ENCODE results near the gene BCOR. TPM values are rescaled to one million over a fixed set of nuclear protein-coding genes. Genes with fewer than 3 reads are reported as not detected.

BCOR gene
- total and polyA plus RNA-seq, 9 of the 15 experiments (the other 6 are each of a cell fraction or from before 2014, with no cell fraction given): 27.5 to 113 (median 37.6) TPM

DNA sequence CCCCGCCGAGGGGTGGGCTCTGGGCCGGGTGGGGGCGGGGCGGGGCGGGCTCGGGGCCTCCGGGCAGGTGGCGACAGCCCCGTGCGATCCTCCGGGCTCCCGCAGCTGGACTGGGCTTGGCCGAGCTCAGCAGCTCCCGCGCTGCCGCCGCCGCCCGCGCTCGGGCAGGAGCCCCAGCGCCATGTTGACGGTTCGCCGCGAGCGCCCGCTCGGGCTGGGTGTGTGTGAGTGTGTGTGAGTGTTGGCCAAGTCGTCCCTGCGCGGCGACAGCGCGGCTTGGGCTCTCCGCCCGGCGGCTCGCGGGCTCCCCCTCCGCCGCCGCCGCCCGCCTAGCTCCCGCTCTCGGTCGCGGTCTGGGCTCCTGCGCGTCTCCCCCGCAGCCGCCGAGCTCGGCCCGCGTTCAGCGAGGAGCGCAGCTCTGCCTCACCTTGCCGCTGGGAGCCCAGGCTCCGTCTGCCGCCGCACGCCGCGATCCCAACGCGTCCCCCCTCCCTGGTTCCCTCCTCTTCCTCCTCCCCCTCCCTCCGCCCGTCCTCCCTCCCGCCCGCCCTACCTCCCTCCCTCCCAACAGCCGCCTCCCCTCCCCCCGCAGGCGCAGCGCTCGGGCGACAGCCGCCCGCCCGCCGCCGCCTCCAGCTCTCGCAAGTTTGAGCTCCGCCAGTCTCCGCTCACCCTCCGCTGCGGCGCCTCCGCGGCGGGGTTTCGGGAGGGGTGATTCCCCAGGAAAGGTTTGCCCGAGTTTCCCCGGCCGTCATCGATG lies at the start of gene BCOR (continued):
- TF ChIP-seq, protein P1, sequence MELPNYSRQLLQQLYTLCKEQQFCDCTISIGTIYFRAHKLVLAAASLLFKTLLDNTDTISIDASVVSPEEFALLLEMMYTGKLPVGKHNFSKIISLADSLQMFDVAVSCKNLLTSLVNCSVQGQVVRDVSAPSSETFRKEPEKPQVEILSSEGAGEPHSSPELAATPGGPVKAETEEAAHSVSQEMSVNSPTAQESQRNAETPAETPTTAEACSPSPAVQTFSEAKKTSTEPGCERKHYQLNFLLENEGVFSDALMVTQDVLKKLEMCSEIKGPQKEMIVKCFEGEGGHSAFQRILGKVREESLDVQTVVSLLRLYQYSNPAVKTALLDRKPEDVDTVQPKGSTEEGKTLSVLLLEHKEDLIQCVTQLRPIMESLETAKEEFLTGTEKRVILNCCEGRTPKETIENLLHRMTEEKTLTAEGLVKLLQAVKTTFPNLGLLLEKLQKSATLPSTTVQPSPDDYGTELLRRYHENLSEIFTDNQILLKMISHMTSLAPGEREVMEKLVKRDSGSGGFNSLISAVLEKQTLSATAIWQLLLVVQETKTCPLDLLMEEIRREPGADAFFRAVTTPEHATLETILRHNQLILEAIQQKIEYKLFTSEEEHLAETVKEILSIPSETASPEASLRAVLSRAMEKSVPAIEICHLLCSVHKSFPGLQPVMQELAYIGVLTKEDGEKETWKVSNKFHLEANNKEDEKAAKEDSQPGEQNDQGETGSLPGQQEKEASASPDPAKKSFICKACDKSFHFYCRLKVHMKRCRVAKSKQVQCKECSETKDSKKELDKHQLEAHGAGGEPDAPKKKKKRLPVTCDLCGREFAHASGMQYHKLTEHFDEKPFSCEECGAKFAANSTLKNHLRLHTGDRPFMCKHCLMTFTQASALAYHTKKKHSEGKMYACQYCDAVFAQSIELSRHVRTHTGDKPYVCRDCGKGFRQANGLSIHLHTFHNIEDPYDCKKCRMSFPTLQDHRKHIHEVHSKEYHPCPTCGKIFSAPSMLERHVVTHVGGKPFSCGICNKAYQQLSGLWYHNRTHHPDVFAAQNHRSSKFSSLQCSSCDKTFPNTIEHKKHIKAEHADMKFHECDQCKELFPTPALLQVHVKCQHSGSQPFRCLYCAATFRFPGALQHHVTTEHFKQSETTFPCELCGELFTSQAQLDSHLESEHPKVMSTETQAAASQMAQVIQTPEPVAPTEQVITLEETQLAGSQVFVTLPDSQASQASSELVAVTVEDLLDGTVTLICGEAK (IDR thresholded peaks at IDR 0.05): no peak
- TF ChIP-seq, protein P1 (CRISPR knock-in tag; IDR thresholded peaks at IDR 0.05): no peak
- TF ChIP-seq SMARCA5 (IDR thresholded peaks at IDR 0.05) (no peak), KLF16 (IDR thresholded peaks at IDR 0.05) (no peak), POLR2AphosphoS5 (IDR thresholded peaks at IDR 0.05; ENCODE audit: control insufficient read depth, insufficient read depth, low read depth, low read length) (peak; percentile 86), HMG20A (CRISPR knock-in tag; conservative IDR thresholded peaks at IDR 0.05) (no peak), XRCC3 (IDR thresholded peaks at IDR 0.05) (no peak), HNRNPLL (IDR thresholded peaks at IDR 0.05; ENCODE audit: low read depth, low read length, poor library complexity, severe bottlenecking) (peak; percentile 21), FOXJ2 (tag; IDR thresholded peaks at IDR 0.05) (no peak), PTBP1 (IDR thresholded peaks at IDR 0.05; ENCODE audit: low read depth, low read length) (no peak), ASH1L (IDR thresholded peaks at IDR 0.05; ENCODE audit: borderline replicate concordance, low read depth, partially characterized antibody) (no peak), YY1 (IDR thresholded peaks at IDR 0.05; ENCODE audit: borderline replicate concordance in 1 of 3, control insufficient read depth in 1 of 3, extremely low read depth in 1 of 3, insufficient read depth in 3 of 3, insufficient read length in 1 of 3, insufficient replicate concordance in 2 of 3, low read depth in 1 of 3, low read length in 2 of 3) (peak in 2 of 3 experiments; percentile 45 to 85), ELF1 (tag; IDR thresholded peaks at IDR 0.05) (no peak)
- TF ChIP-seq, protein P2, sequence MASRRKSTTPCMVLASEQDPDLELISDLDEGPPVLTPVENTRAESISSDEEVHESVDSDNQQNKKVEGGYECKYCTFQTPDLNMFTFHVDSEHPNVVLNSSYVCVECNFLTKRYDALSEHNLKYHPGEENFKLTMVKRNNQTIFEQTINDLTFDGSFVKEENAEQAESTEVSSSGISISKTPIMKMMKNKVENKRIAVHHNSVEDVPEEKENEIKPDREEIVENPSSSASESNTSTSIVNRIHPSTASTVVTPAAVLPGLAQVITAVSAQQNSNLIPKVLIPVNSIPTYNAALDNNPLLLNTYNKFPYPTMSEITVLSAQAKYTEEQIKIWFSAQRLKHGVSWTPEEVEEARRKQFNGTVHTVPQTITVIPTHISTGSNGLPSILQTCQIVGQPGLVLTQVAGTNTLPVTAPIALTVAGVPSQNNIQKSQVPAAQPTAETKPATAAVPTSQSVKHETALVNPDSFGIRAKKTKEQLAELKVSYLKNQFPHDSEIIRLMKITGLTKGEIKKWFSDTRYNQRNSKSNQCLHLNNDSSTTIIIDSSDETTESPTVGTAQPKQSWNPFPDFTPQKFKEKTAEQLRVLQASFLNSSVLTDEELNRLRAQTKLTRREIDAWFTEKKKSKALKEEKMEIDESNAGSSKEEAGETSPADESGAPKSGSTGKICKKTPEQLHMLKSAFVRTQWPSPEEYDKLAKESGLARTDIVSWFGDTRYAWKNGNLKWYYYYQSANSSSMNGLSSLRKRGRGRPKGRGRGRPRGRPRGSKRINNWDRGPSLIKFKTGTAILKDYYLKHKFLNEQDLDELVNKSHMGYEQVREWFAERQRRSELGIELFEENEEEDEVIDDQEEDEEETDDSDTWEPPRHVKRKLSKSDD (conservative IDR thresholded peaks at IDR 0.05; ENCODE audit: low read length): no peak
- TF ChIP-seq, protein P3, sequence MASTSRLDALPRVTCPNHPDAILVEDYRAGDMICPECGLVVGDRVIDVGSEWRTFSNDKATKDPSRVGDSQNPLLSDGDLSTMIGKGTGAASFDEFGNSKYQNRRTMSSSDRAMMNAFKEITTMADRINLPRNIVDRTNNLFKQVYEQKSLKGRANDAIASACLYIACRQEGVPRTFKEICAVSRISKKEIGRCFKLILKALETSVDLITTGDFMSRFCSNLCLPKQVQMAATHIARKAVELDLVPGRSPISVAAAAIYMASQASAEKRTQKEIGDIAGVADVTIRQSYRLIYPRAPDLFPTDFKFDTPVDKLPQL (IDR thresholded peaks at IDR 0.05; ENCODE audit: extremely low read depth, insufficient read length): no peak
